ENCODE results near the gene NBPF1. TPM values are rescaled to one million over a fixed set of nuclear protein-coding genes. Genes with fewer than 3 reads are reported as not detected.
"Not testable (repeated sequence)": the region's sequence is repeated elsewhere in the genome, so short reads cannot be mapped to it uniquely, and the experiment has no call there.

Gene NBPF1
- total RNA-seq, 2 experiments from 2014 or later, result 15.0 to 15.9 TPM

GRCh38 chr1:16628361-16629111 is 15.2 kb upstream of the NBPF1 start:
- ATAC-seq (ENCODE audit: poor library complexity) (no peak), DNase-seq (peak in 3 of 14 experiments; percentile 12 to 50 (median 39))
- no peaks in the 10 kb centered on the region for H3K4me1 Mint-ChIP-seq (ENCODE audit: low read depth)
- intact Hi-C loops (cut with DNase I, micrococcal nuclease), result no loop called here
- peaks cover 37% of the 10 kb centered on the region for H3K36me3 Mint-ChIP-seq (ENCODE audit: low read depth)
- ChIA-PET POLR2A (no interaction called here), CTCF (no interaction called here)
- no peak for TF ChIP-seq CTCF (IDR thresholded peaks at IDR 0.05)
- H3K27me3 ChIP-seq (ENCODE audit: control insufficient read depth in 1 of 2, insufficient read depth in 2 of 2, low read length in 2 of 2), result no peaks in the 10 kb centered on the region
- H3K4me1 ChIP-seq (ENCODE audit: insufficient read depth, low read length), result no peaks in the 10 kb centered on the region
- H3K27me3 Mint-ChIP-seq, result no peaks in the 10 kb centered on the region
- no peaks in the 10 kb centered on the region for H3K9me3 ChIP-seq (ENCODE audit: control insufficient read depth in 1 of 2, insufficient read depth in 1 of 2, low read length in 2 of 2)
- no peak overlapping the region for H3K27ac Mint-ChIP-seq
- H3K9me3 Mint-ChIP-seq, result no peaks in the 10 kb centered on the region
- H3K4me3 Mint-ChIP-seq, result no peak overlapping the region
- H3K4me3 ChIP-seq (ENCODE audit: low read length), result no peak overlapping the region
- peaks cover 83% of the 10 kb centered on the region for H3K36me3 ChIP-seq (ENCODE audit: insufficient read depth, low read length)
- no peak overlapping the region for H3K27ac ChIP-seq (ENCODE audit: low read depth in 1 of 2, low read length in 2 of 2)

GRCh38 chr1:16626409-16626983 is 13.1 kb upstream of the NBPF1 start:
- POLR2A ChIA-PET, result interaction anchor here (2.0 kb wide), 1 partner anchor 18 kb away, joined by 7 read pairs; no protein-coding TSS in a partner anchor

GRCh38 chr1:16625497-16626408 is 12.4 kb upstream of the NBPF1 start:
- Histone ChIP-seq H3K4me1 (ENCODE audit: insufficient read depth, low read length) (no peaks in the 10 kb centered on the region), H3K4me3 (ENCODE audit: low read length) (no peak overlapping the region), H3K9me3 (ENCODE audit: control insufficient read depth in 1 of 2, insufficient read depth in 1 of 2, low read length in 2 of 2) (no peaks in the 10 kb centered on the region), H3K36me3 (ENCODE audit: insufficient read depth, low read length) (peaks cover 73% of the 10 kb centered on the region), H3K27me3 (ENCODE audit: control insufficient read depth in 1 of 2, insufficient read depth in 2 of 2, low read length in 2 of 2) (no peaks in the 10 kb centered on the region), H3K27ac (ENCODE audit: low read depth in 1 of 2, low read length in 2 of 2) (no peak overlapping the region)
- Mint-ChIP-seq H3K27ac (no peak overlapping the region), H3K4me1 (ENCODE audit: low read depth) (no peaks in the 10 kb centered on the region), H3K36me3 (ENCODE audit: low read depth) (peaks cover 37% of the 10 kb centered on the region), H3K27me3 (no peaks in the 10 kb centered on the region), H3K4me3 (no peak overlapping the region), H3K9me3 (no peaks in the 10 kb centered on the region)
- ChIA-PET POLR2A (interaction anchor here (0.5 to 2.0 kb wide), 3 partner anchors 13 to 1867 kb away, joined by 3 to 7 read pairs (median 5); no protein-coding TSS in a partner anchor), CTCF (interaction anchor here (0.9 to 1.6 kb wide), 6 partner anchors 9 to 84 kb away, joined by 3 to 8 read pairs (median 4); no protein-coding TSS in a partner anchor)
- ATAC-seq (ENCODE audit: poor library complexity) (no peak), DNase-seq (peak in 3 of 14 experiments; percentile 19 to 43 (median 39))
- no peak for TF ChIP-seq CTCF (IDR thresholded peaks at IDR 0.05)
- intact Hi-C loops (cut with DNase I, micrococcal nuclease), result loop anchor here in 1 of 2 experiments (2.0 kb wide), 1 partner anchor 325 kb away; no protein-coding TSS in a partner anchor

More at GRCh38 chr1:16626409-16626983, 13.1 kb upstream of the NBPF1 start:
- ATAC-seq (ENCODE audit: poor library complexity); H3K27ac Mint-ChIP-seq; H3K4me3 Mint-ChIP-seq; H3K4me3 ChIP-seq (ENCODE audit: low read length); H3K9me3 ChIP-seq (ENCODE audit: control insufficient read depth in 1 of 2, insufficient read depth in 1 of 2, low read length in 2 of 2); H3K4me1 Mint-ChIP-seq (ENCODE audit: low read depth); H3K27me3 Mint-ChIP-seq; H3K27me3 ChIP-seq (ENCODE audit: control insufficient read depth in 1 of 2, insufficient read depth in 2 of 2, low read length in 2 of 2); intact Hi-C loops (cut with DNase I, micrococcal nuclease); H3K4me1 ChIP-seq (ENCODE audit: insufficient read depth, low read length); H3K9me3 Mint-ChIP-seq; H3K27ac ChIP-seq (ENCODE audit: low read depth in 1 of 2, low read length in 2 of 2): not testable (repeated sequence)
- CTCF ChIA-PET, result interaction anchor here (0.9 kb wide), 1 partner anchor 9 kb away, joined by 4 read pairs; no protein-coding TSS in a partner anchor
- peaks cover 37% of the 10 kb centered on the region for H3K36me3 Mint-ChIP-seq (ENCODE audit: low read depth)
- peak in 2 of 14 experiments; percentile 19 to 39 for DNase-seq
- H3K36me3 ChIP-seq (ENCODE audit: insufficient read depth, low read length), result peaks cover 80% of the 10 kb centered on the region

GRCh38 chr1:16623812-16624719 is 10.7 kb upstream of the NBPF1 start:
- not testable (repeated sequence) for H3K27ac Mint-ChIP-seq; H3K27me3 ChIP-seq (ENCODE audit: control insufficient read depth in 1 of 2, insufficient read depth in 2 of 2, low read length in 2 of 2); H3K4me1 ChIP-seq (ENCODE audit: insufficient read depth, low read length); H3K4me1 Mint-ChIP-seq (ENCODE audit: low read depth); ATAC-seq (ENCODE audit: poor library complexity); H3K4me3 ChIP-seq (ENCODE audit: low read length); H3K9me3 Mint-ChIP-seq; H3K4me3 Mint-ChIP-seq; H3K27ac ChIP-seq (ENCODE audit: low read depth in 1 of 2, low read length in 2 of 2); H3K9me3 ChIP-seq (ENCODE audit: control insufficient read depth in 1 of 2, insufficient read depth in 1 of 2, low read length in 2 of 2); H3K27me3 Mint-ChIP-seq
- H3K36me3 Mint-ChIP-seq (ENCODE audit: low read depth), result peaks cover 21% of the 10 kb centered on the region
- intact Hi-C loops (cut with DNase I, micrococcal nuclease), result loop anchor here in 1 of 2 experiments (2.0 kb wide), 1 partner anchor 327 kb away; no protein-coding TSS in a partner anchor
- ChIA-PET CTCF (interaction anchor here (0.6 to 1.6 kb wide), 9 partner anchors 8 to 884 kb away, joined by 3 to 8 read pairs (median 3); no protein-coding TSS in a partner anchor), POLR2A (interaction anchor here (2.0 kb wide), 2 partner anchors 11 to 20 kb away, joined by 5 to 7 read pairs; no protein-coding TSS in a partner anchor)
- H3K36me3 ChIP-seq (ENCODE audit: insufficient read depth, low read length), result peaks cover 66% of the 10 kb centered on the region
- DNase-seq, result peak in 3 of 14 experiments; percentile 22 to 56 (median 44)
